ENCODE data around the gene YTHDF1. TPM values are rescaled to one million over a fixed set of nuclear protein-coding genes. Genes with fewer than 3 reads are reported as not detected.

Gene YTHDF1
- total RNA-seq, 2 donors from 2014 or later: 15.8 to 16.2 TPM

- Histone ChIP-seq H3K4me1 (peaks cover 12% of the 10 kb centered on the region), H3K27ac (no peak overlapping the region), H3K4me3 (no peak overlapping the region), H3K9me3 (no peaks in the 10 kb centered on the region), H3K36me3 (replicated peaks in 1 of 2; ENCODE audit: insufficient read depth in 1 of 2, low read depth in 2 of 2) (no peaks in the 10 kb centered on the region), H3K27me3 (peaks cover 0 to 19% of the 10 kb centered on the region in 2 donors)
- 5 to 25% methylated on average over 2 to 45 of the region's 56 CpGs for WGBS, 2 donors
- no peak for TF ChIP-seq POLR2A (IDR thresholded peaks at IDR 0.05)
- no peak for TF ChIP-seq CTCF (IDR thresholded peaks at IDR 0.05)
- DNase-seq: peak in 1 of 4 donors; percentile 14
- no peak for ATAC-seq
- intact Hi-C loops (cut with DNase I): no loop called here
Measured at GRCh38 chr20:63254606-63255384, 38.9 kb upstream of the YTHDF1 start.

GRCh38 chr20:63254232-63254605, 38.3 kb upstream of the YTHDF1 start, which contains the start of gene NKAIN4:
Gene NKAIN4 (minus strand): TSS chr20:63254463. CDS start chr20:63254450, 13 bp downstream.
- DNase-seq (no peak), ATAC-seq (no peak)
- intact Hi-C loops (cut with DNase I): no loop called here
- WGBS, 2 donors: 1% methylated on average over 17 of the region's 46 CpGs; no CpG with 5 or more reads in 1 of the 2 donors
- Histone ChIP-seq H3K9me3 (no peaks in the 10 kb centered on the region), H3K4me3 (no peak within 1 kb of the TSS), H3K27me3 (peaks cover 0 to 19% of the 10 kb centered on the region in 2 donors), H3K27ac (no peak within 1 kb of the TSS), H3K36me3 (replicated peaks in 1 of 2; ENCODE audit: insufficient read depth in 1 of 2, low read depth in 2 of 2) (no peaks in the 10 kb centered on the region), H3K4me1 (peaks cover 12% of the 10 kb centered on the region)
- TF ChIP-seq POLR2A (IDR thresholded peaks at IDR 0.05) (no peak), CTCF (IDR thresholded peaks at IDR 0.05) (no peak)

GRCh38 chr20:63253438-63254231, 37.7 kb upstream of the YTHDF1 start:
- no peak overlapping the region for H3K4me3 ChIP-seq
- intact Hi-C loops (cut with DNase I): no loop called here
- ATAC-seq: no peak
- no peak overlapping the region for H3K27ac ChIP-seq
- H3K36me3 ChIP-seq (replicated peaks in 1 of 2; ENCODE audit: insufficient read depth in 1 of 2, low read depth in 2 of 2): no peaks in the 10 kb centered on the region
- DNase-seq: no peak
- peaks cover 0 to 19% of the 10 kb centered on the region in 2 donors for H3K27me3 ChIP-seq
- WGBS, 2 donors: 0 to 1% methylated on average over 2 to 82 of the region's 89 CpGs
- H3K4me1 ChIP-seq: peaks cover 12% of the 10 kb centered on the region
- TF ChIP-seq POLR2A (IDR thresholded peaks at IDR 0.05) (no peak), CTCF (IDR thresholded peaks at IDR 0.05) (no peak)
- H3K9me3 ChIP-seq: no peaks in the 10 kb centered on the region

GRCh38 chr20:63253065-63253437, 37.1 kb upstream of the YTHDF1 start:
- no peak for ATAC-seq
- H3K4me1 ChIP-seq: peaks cover 12% of the 10 kb centered on the region
- no peaks in the 10 kb centered on the region for H3K9me3 ChIP-seq
- peaks cover 0 to 20% of the 10 kb centered on the region in 2 donors for H3K27me3 ChIP-seq
- TF ChIP-seq CTCF (IDR thresholded peaks at IDR 0.05): no peak
- no peak for TF ChIP-seq POLR2A (IDR thresholded peaks at IDR 0.05)
- WGBS, 2 donors: 12 to 18% methylated on average over 4 to 16 of the region's 16 CpGs
- no peak overlapping the region for H3K4me3 ChIP-seq
- no peak overlapping the region for H3K27ac ChIP-seq
- intact Hi-C loops (cut with DNase I): no loop called here
- H3K36me3 ChIP-seq (replicated peaks in 1 of 2; ENCODE audit: insufficient read depth in 1 of 2, low read depth in 2 of 2): no peaks in the 10 kb centered on the region
- no peak for DNase-seq
